ENCODE results near the gene CDH8. TPM values are rescaled to one million over a fixed set of nuclear protein-coding genes. Genes with fewer than 3 reads are reported as not detected.
"Not testable (repeated sequence)": the region's sequence is repeated elsewhere in the genome, so short reads cannot be mapped to it uniquely, and the experiment has no call there.

The CDH8 gene
- total RNA-seq, 1 experiment from 2014 or later = 0.42 TPM

- DNase-seq (ENCODE audit: unreplicated experiment) = no peak
- Mint-ChIP-seq H3K4me1 (ENCODE audit: insufficient read depth, unreplicated experiment) (no peaks in the 10 kb centered on the region), H3K36me3 (ENCODE audit: insufficient read depth, unreplicated experiment) (peaks cover 7% of the 10 kb centered on the region), H3K27ac (ENCODE audit: low read depth, unreplicated experiment) (no peak overlapping the region), H3K9me3 (ENCODE audit: unreplicated experiment) (no peaks in the 10 kb centered on the region), H3K27me3 (ENCODE audit: insufficient read depth, unreplicated experiment) (no peaks in the 10 kb centered on the region), H3K4me3 (ENCODE audit: unreplicated experiment) (no peak overlapping the region)
- ChIA-PET POLR2A (interaction anchor here (0.7 kb wide), 1 partner anchor 9 kb away, joined by 3 read pairs; no protein-coding TSS in a partner anchor), CTCF (no interaction called here)
- no TSS peak for BruUV-seq (replicated peaks)
- intact Hi-C loops (cut with micrococcal nuclease) = no loop called here
- TF ChIP-seq CTCF (IDR thresholded peaks at IDR 0.05; ENCODE audit: unreplicated experiment) = no peak
These were observed 114.9 kb downstream of the CDH8 start for GRCh38 chr16:61921373-61921772.

DNA sequence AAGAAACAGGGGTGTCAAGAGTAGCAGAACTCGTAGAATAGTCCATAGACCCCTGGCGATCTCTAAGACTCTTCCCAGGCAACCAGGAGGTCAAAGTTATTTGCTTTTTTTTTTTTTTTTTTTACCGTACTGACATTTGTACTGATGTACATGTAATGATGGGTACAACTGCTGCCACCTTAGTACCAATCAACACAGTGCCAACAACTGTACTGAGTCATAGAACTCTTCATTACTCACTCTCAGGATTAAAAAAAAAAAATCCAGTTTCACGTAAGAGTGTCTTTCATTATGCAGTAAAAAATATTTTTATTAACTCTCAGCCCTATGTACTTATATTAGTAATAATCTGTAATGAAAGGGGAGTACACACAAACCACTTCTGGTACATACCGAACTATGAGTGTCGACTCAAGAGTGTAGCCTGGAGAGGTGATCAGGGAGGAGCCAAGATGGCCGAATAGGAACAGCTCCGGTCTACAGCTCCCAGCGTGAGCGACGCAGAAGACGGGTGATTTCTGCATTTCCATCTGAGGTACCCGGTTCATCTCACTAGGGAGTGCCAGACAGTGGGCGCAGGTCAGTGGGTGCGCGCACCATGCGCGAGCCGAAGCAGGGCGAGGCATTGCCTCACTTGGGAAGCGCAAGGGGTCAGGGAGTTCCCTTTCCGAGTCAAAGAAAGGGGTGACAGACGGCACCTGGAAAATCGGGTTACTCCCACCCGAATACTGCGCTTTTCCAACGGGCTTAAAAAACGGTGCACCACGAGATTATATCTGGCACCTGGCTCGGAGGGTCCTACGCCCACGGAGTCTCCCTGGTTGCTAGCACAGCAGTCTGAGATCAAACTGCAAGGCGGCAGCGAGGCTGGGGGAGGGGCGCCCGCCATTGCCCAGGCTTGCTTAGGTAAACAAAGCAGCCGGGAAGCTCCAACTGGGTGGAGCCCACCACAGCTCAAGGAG, 118.1 kb downstream of the CDH8 start:
- BruUV-seq (replicated peaks); DNase-seq (ENCODE audit: unreplicated experiment); H3K4me1 Mint-ChIP-seq (ENCODE audit: insufficient read depth, unreplicated experiment); intact Hi-C loops (cut with micrococcal nuclease); H3K27me3 Mint-ChIP-seq (ENCODE audit: insufficient read depth, unreplicated experiment); H3K9me3 Mint-ChIP-seq (ENCODE audit: unreplicated experiment); H3K36me3 Mint-ChIP-seq (ENCODE audit: insufficient read depth, unreplicated experiment): not testable (repeated sequence)
- CTCF ChIA-PET = interaction anchor here (0.6 kb wide), 1 partner anchor 10 kb away, joined by 4 read pairs; no protein-coding TSS in a partner anchor
- Mint-ChIP-seq H3K27ac (ENCODE audit: low read depth, unreplicated experiment) (peak overlapping the region; percentile 54), H3K4me3 (ENCODE audit: unreplicated experiment) (peak overlapping the region; percentile 53)
- POLR2A ChIA-PET = interaction anchor here (0.7 to 1.7 kb wide), 2 partner anchors 27 to 70 kb away, joined by 3 to 8 read pairs; no protein-coding TSS in a partner anchor

GRCh38 chr16:61915569-61915968, 120.7 kb downstream of the CDH8 start:
- no peak for TF ChIP-seq CTCF (IDR thresholded peaks at IDR 0.05; ENCODE audit: unreplicated experiment)
- no peak for DNase-seq (ENCODE audit: unreplicated experiment)
- H3K36me3 Mint-ChIP-seq (ENCODE audit: insufficient read depth, unreplicated experiment) = peaks cover 7% of the 10 kb centered on the region
- H3K27ac Mint-ChIP-seq (ENCODE audit: low read depth, unreplicated experiment) = no peak overlapping the region
- CTCF ChIA-PET = no interaction called here
- H3K27me3 Mint-ChIP-seq (ENCODE audit: insufficient read depth, unreplicated experiment) = peaks cover 23% of the 10 kb centered on the region
- no peaks in the 10 kb centered on the region for H3K4me1 Mint-ChIP-seq (ENCODE audit: insufficient read depth, unreplicated experiment)
- H3K4me3 Mint-ChIP-seq (ENCODE audit: unreplicated experiment) = no peak overlapping the region
- intact Hi-C loops (cut with micrococcal nuclease) = no loop called here
- POLR2A ChIA-PET = no interaction called here
- H3K9me3 Mint-ChIP-seq (ENCODE audit: unreplicated experiment) = no peaks in the 10 kb centered on the region
- no TSS peak for BruUV-seq (replicated peaks)

- no peak overlapping the region for H3K27ac Mint-ChIP-seq (ENCODE audit: low read depth, unreplicated experiment)
- CTCF ChIA-PET = no interaction called here
- DNase-seq (ENCODE audit: unreplicated experiment) = no peak
- intact Hi-C loops (cut with micrococcal nuclease) = no loop called here
- no TSS peak for BruUV-seq (replicated peaks)
- peaks cover 25% of the 10 kb centered on the region for H3K27me3 Mint-ChIP-seq (ENCODE audit: insufficient read depth, unreplicated experiment)
- H3K9me3 Mint-ChIP-seq (ENCODE audit: unreplicated experiment) = no peaks in the 10 kb centered on the region
- no peak for TF ChIP-seq CTCF (IDR thresholded peaks at IDR 0.05; ENCODE audit: unreplicated experiment)
- H3K4me3 Mint-ChIP-seq (ENCODE audit: unreplicated experiment) = no peak overlapping the region
- H3K36me3 Mint-ChIP-seq (ENCODE audit: insufficient read depth, unreplicated experiment) = no peaks in the 10 kb centered on the region
- POLR2A ChIA-PET = no interaction called here
- H3K4me1 Mint-ChIP-seq (ENCODE audit: insufficient read depth, unreplicated experiment) = no peaks in the 10 kb centered on the region
These were observed 127.2 kb downstream of the CDH8 start for GRCh38 chr16:61909074-61909473.
